Smooth muscle cell (in vitro differentiated cells): ENCODE data around the gene RBM42. TPM values are rescaled to one million over a fixed set of nuclear protein-coding genes. Genes with fewer than 3 reads are reported as not detected.
"Not testable (repeated sequence)": the region's sequence is repeated elsewhere in the genome, so short reads cannot be mapped to it uniquely, and the experiment has no call there.

ENCODE experiments used
- DNase-seq: peaks from one replicate; lab custom pipeline; 2025; ENCODE audit not compliant: unreplicated experiment; lab: John Stamatoyannopoulos, UW
- H2AFZ ChIP-seq: fragments of 200-600 bp; sonication (generic); 2 replicates; pipeline ENCODE4 v1.6.0; 2016; ENCODE audit warnings: antibody characterized with exemption, low read depth, mild to moderate bottlenecking
- H3F3A ChIP-seq: fragments of 200-600 bp; sonication (generic); 2 replicates; pipeline ENCODE4 v1.6.0; 2017; ENCODE audit warnings: antibody characterized with exemption, low read depth
- H3K27ac ChIP-seq: fragments of 200-600 bp; sonication (generic); 2 replicates; pipeline ENCODE4 v1.5.1; 2016; ENCODE audit warnings: low read depth, mild to moderate bottlenecking
- H3K27me3 ChIP-seq: fragments of 200-600 bp; sonication (generic); 2 replicates; pipeline ENCODE4 v1.6.1; 2016; ENCODE audit warnings: low read depth, mild to moderate bottlenecking
- H3K36me3 ChIP-seq: fragments of 200-600 bp; sonication (generic); 2 replicates; pipeline ENCODE4 v1.5.1; 2016; ENCODE audit warnings: low read depth
- H3K4me1 ChIP-seq: fragments of 200-600 bp; sonication (generic); 2 replicates; pipeline ENCODE4 v1.5.1; 2016; ENCODE audit warnings: low read depth
- H3K4me2 ChIP-seq: fragments of 200-600 bp; sonication (generic); 2 replicates; pipeline ENCODE4 v1.6.0; 2016; ENCODE audit warnings: mild to moderate bottlenecking
- H3K4me3 ChIP-seq: fragments of 200-600 bp; sonication (generic); 2 replicates; pipeline ENCODE4 v1.5.1; 2016; ENCODE audit warnings: mild to moderate bottlenecking
- H3K79me2 ChIP-seq: fragments of 200-600 bp; sonication (generic); 2 replicates; pipeline ENCODE4 v1.6.0; 2016; ENCODE audit warnings: low read depth, mild to moderate bottlenecking
- H3K9ac ChIP-seq: fragments of 200-600 bp; sonication (generic); 2 replicates; pipeline ENCODE4 v1.6.0; 2016; ENCODE audit warnings: low read depth
- H3K9me3 ChIP-seq: fragments of 200-600 bp; sonication (generic); replicated peaks from 2 replicates; pipeline ENCODE4 v1.5.1; 2016; ENCODE audit warnings: low read depth
- H4K20me1 ChIP-seq: fragments of 200-600 bp; sonication (generic); 2 replicates; pipeline ENCODE4 v1.6.0; 2016; ENCODE audit warnings: low read depth
- CTCF ChIP-seq: fragments of 200-600 bp; sonication (generic); IDR thresholded peaks from 2 replicates; pipeline ENCODE4 v1.5.1; 2017; ENCODE audit warnings: borderline replicate concordance, mild to moderate bottlenecking, antibody characterized with exemption; ENCODE audit not compliant: insufficient read depth, poor library complexity, severe bottlenecking
- WGBS: methylation state at CpG from one replicate; pipeline ENCODE4 v1.1.7; 2016; ENCODE audit warnings: low lambda C conversion rate; 5-methylcytosine and 5-hydroxymethylcytosine counted together
- polyA plus RNA-seq: library from polyadenylated mRNA; unstranded; fragments of >200 nt; fragmentation: Nextera tagmentation; extraction: Ambion mirVana; gene quantifications from 2 replicates; pipeline ENCODE4 v1.2.1, GENCODE V29; 2016
- total RNA-seq: library from RNA; depleted of rRNA; stranded (reverse); fragments of >200 nt; gene quantifications from 2 replicates; pipeline ENCODE4 v1.2.3, GENCODE V29; 2014

Gene RBM42
- total and polyA plus RNA-seq, 2 experiments from 2014 or later: 42.4 to 143 TPM

DNA sequence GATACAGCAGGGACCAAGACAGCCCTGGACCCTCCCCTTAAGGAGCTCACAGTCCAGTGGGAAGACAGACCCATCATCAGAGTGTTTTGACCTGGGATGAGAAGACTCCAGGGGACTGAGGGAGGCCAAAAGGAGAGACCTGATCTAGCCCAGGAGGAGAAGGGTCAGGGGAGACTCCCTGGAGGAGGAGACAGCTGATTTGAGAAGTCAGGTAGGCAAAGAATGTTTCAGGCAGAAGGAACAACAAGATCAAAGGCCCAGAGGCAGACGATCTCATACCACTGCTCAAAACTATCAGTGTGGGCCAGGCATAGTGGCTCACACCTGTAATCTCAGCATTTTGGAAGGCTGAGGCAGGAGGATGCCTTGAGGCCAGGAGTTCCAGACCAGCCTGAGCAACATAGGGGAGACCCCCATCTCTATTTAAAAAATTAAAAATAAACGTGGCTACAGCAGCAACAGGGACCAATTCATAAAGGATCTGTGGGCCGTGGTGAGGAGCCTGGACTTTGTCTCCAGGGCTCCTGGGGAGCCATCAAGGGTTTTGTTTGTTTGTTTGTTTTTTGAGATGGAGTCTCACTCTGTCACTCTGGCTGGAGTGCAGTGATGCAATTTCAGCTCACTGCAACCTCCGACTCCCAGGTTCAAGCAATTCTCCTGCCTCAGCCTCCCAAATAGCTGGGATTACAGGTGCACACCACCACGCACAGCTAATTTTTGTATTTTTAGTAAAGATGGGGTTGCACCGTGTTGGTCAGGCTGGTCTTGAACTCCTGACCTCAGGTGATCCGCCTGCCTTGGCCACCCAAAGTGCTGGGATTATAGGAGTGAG lies 17.1 kb downstream of the RBM42 start:
- no peaks in the 10 kb centered on the region for H3K36me3 ChIP-seq
- TF ChIP-seq CTCF: no peak
- no peak overlapping the region for H3K9ac ChIP-seq
- no peak overlapping the region for H2AFZ ChIP-seq
- H3K4me2 ChIP-seq: peak overlapping the region; percentile 15
- no peak for DNase-seq
- peaks cover 14% of the 10 kb centered on the region for H4K20me1 ChIP-seq
- no peaks in the 10 kb centered on the region for H3K27me3 ChIP-seq
- peaks cover 18% of the 10 kb centered on the region for H3K4me1 ChIP-seq
- peaks cover 12% of the 10 kb centered on the region for H3F3A ChIP-seq
- WGBS: 83% methylated on average over 7 of the region's 7 CpGs
- H3K27ac ChIP-seq: no peak overlapping the region
- no peaks in the 10 kb centered on the region for H3K9me3 ChIP-seq
- peaks cover 27% of the 10 kb centered on the region for H3K79me2 ChIP-seq
- no peak overlapping the region for H3K4me3 ChIP-seq

- Histone ChIP-seq H2AFZ (peak within 1 kb of the TSS; percentile 76), H3K36me3 (no peaks in the 10 kb centered on the region), H3F3A (peaks cover 12% of the 10 kb centered on the region), H3K4me3 (peak within 1 kb of the TSS; percentile 91), H4K20me1 (peaks cover 14% of the 10 kb centered on the region), H3K79me2 (peaks cover 35% of the 10 kb centered on the region), H3K9me3 (no peaks in the 10 kb centered on the region), H3K9ac (peak within 1 kb of the TSS; percentile 86), H3K27ac (peak within 1 kb of the TSS; percentile 65), H3K4me1 (peaks cover 5% of the 10 kb centered on the region), H3K4me2 (peak within 1 kb of the TSS; percentile 98), H3K27me3 (no peaks in the 10 kb centered on the region)
- 1% methylated on average over 45 of the region's 46 CpGs for WGBS
- TF ChIP-seq CTCF: no peak
- peak; percentile 42 for DNase-seq
Observed at GRCh38 chr19:35648017-35648961, 19.5 kb downstream of the RBM42 start, which contains the start of gene COX6B1. Gene COX6B1 (plus strand): TSS chr19:35648323. CDS start chr19:35651244, 2,921 bp downstream.

GRCh38 chr19:35650581-35650980 lies 21.7 kb downstream of the RBM42 start:
- DNase-seq: no peak
- no peak overlapping the region for H3K4me2 ChIP-seq
- H3K4me3 ChIP-seq: no peak overlapping the region
- H3F3A ChIP-seq: peaks cover 5% of the 10 kb centered on the region
- no peak for TF ChIP-seq CTCF
- H3K27me3 ChIP-seq: no peaks in the 10 kb centered on the region
- peaks cover 23% of the 10 kb centered on the region for H4K20me1 ChIP-seq
- H3K9ac ChIP-seq: no peak overlapping the region
- H3K9me3 ChIP-seq: no peaks in the 10 kb centered on the region
- H3K79me2 ChIP-seq: peaks cover 35% of the 10 kb centered on the region
- no peaks in the 10 kb centered on the region for H3K36me3 ChIP-seq
- H2AFZ ChIP-seq: no peak overlapping the region
- H3K27ac ChIP-seq: no peak overlapping the region
- H3K4me1 ChIP-seq: peaks cover 5% of the 10 kb centered on the region
- WGBS: 90% methylated on average over 9 of the region's 9 CpGs

GRCh38 chr19:35654828-35655227 lies 26.0 kb downstream of the RBM42 start:
- H3K4me3 ChIP-seq, H3K4me2 ChIP-seq, H3K27me3 ChIP-seq, DNase-seq, H3F3A ChIP-seq, H3K4me1 ChIP-seq, H3K9ac ChIP-seq, H3K9me3 ChIP-seq, H2AFZ ChIP-seq, H3K27ac ChIP-seq: not testable (repeated sequence)
- H3K79me2 ChIP-seq: peaks cover 19% of the 10 kb centered on the region
- peaks cover 34% of the 10 kb centered on the region for H4K20me1 ChIP-seq
- H3K36me3 ChIP-seq: peaks cover 10% of the 10 kb centered on the region
- WGBS: 93% methylated on average over 6 of the region's 6 CpGs
